Erythroblast (primary cell): ENCODE results near the gene IGF2BP1.

Experiments used
- GATA1 ChIP-seq: IDR thresholded peaks from 2 replicates; pipeline ENCODE4 v1.6.1; 2011; ENCODE audit warnings: low read depth, mild to moderate bottlenecking, control low read depth, low read length, moderate library complexity
- POLR2A ChIP-seq: IDR thresholded peaks from 2 replicates; pipeline ENCODE4 v1.6.1; 2011; ENCODE audit warnings: mild to moderate bottlenecking, low read length

DNA sequence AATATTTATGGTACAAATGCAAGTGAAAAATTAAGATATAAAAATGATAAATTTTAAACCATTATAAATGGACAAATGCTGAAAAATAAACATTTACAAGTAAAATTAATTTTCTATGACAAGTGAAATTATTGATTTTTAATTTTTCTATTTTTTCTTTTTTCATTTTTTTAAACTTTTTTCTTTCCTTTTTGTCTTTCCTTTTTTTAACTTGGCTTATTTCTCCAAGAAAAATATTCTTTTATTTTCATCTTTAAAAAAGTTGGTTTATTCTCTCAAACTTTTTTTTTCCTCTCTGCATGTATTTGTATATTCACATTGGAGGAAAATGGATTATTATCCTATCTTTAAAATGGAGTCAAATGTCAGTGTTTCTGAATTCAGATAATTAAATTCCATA, 3.9 kb upstream of the IGF2BP1 start:
- TF ChIP-seq POLR2A (no peak), GATA1 (no peak)
